Motor neuron (in vitro differentiated cells): Measurements from ENCODE around the gene MAST4. TPM values are rescaled to one million over a fixed set of nuclear protein-coding genes. Genes with fewer than 3 reads are reported as not detected.

Experiments
- ATAC-seq, 8 experiments: fragments of 200-7000 bp; cut with Tn5 transposase; replicated peaks in 6 of 8; 2 replicates each; pipeline ENCODE4 v1.8.0; 2021; ENCODE audit warnings: mild to moderate bottlenecking in 8 of 8, moderate library complexity in 8 of 8
- H3K27ac ChIP-seq, 2 donors: fragments of 250-450 bp; sonication (Bioruptor Pico); 2 replicates each; pipeline ENCODE4 v1.9.0; 2021; ENCODE audit warnings: antibody characterized with exemption in 2 of 2, mild to moderate bottlenecking in 2 of 2, moderate library complexity in 1 of 2
- H3K4me1 ChIP-seq, 2 donors: fragments of 250-450 bp; sonication (Bioruptor Pico); replicated peaks in 1 of 2; 2 replicates each; pipeline ENCODE4 v1.6.1; 2021; ENCODE audit warnings: antibody characterized with exemption in 2 of 2, mild to moderate bottlenecking in 2 of 2, moderate library complexity in 1 of 2
- H3K4me3 ChIP-seq, 5 donors: fragments of 250-450 bp; sonication (Bioruptor Pico); 2 replicates each; pipeline ENCODE4 v1.9.0; 2021; ENCODE audit warnings: antibody characterized with exemption in 5 of 5, mild to moderate bottlenecking in 5 of 5, moderate library complexity in 4 of 5
- WGBS, 10 experiments: fragments of 450-650 bp; shearing (Covaris generic); methylation state at CpG; one replicate each; pipeline ENCODE4 v1.0.0; 2022; 5-methylcytosine and 5-hydroxymethylcytosine counted together
- in situ Hi-C, 9 experiments: fragments of 400-800 bp; cut with MboI; loops; one replicate each; pipeline ENCODE4 v1.15.0; 2021; ENCODE audit warnings: low sequenced_read_pairs in 9 of 9, low pct_unique_long_range_greater_than_20kb in 2 of 9; ENCODE audit not compliant: unreplicated experiment in 9 of 9
- total RNA-seq, 8 experiments: library from RNA; unstranded; fragments of 300-600 nt; gene quantifications; 2 replicates each; pipeline versions ENCODE4 v1.2.3 to v1.2.4, GENCODE V29; 2022

MAST4 gene
- total RNA-seq, 8 experiments from 2014 or later, result 4.3 to 26.1 (median 12.9) TPM

DNA sequence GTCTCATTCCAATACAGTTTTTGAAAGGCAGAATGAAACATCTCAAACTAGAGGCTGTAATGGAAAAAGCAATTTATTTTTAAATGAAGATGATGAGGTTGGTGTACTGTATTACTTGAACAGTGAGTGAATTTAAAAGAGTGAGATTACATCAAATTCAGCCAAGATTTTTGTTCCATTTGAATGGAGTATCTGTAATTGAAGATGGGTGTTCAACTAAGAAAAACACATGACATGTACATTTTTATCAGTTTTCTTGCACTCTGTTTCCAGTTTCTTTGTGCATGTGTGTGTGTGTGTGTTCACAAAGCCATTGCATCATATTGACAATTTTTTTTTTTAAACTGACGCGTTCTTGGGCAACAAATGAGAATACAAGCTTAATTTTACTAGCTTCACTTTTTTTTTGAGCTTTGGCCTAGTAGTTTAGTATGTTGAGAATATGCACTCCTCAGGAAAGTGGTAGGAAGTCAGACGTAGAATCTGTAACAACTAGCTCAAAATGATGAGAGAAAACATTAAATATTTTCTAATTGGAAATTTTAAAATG, 243.5 kb downstream of the MAST4 start:
- ATAC-seq, result no peak
- peaks cover 16 to 32% of the 10 kb centered on the region in 2 donors for H3K4me1 ChIP-seq
- WGBS, 10 experiments, result 57 to 100% (median 91%) methylated on average over 1 to 3 of the region's 3 CpGs
- in situ Hi-C loops, result no loop called here
- no peak overlapping the region for H3K27ac ChIP-seq
- no peak overlapping the region for H3K4me3 ChIP-seq

DNA sequence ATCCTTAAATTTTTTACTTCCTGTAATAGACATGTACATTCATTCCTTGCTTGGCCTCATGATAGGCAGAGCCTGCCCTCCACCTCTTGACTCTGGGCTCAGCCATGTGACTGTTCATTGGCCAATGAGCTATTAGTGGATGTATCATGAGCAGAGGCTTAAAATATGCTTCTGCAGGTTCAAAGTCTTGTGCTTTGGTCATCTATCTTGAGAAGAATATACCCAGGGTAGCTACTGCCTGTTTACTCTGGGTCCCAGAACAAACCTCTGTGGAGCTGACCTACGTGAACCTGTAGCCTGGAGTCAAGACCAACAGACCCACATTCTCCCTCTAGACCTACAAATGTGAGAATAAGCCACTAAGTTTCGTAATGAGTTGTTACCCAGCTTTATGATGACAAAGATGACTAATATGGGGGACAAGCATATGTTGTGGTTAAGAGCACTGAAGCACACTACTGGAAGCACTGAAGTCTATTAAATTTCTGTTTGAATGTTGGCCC, 244.4 kb downstream of the MAST4 start:
- ATAC-seq, result peak in 1 of 8 experiments; percentile 17
- Histone ChIP-seq H3K27ac (no peak overlapping the region), H3K4me1 (peaks cover 14 to 26% of the 10 kb centered on the region in 2 donors), H3K4me3 (no peak overlapping the region)
- in situ Hi-C loops, result no loop called here
- 50 to 100% (median 82%) methylated on average over 1 to 2 of the region's 2 CpGs; no CpG with 5 or more reads in 5 of the 10 experiments for WGBS, 10 experiments

DNA sequence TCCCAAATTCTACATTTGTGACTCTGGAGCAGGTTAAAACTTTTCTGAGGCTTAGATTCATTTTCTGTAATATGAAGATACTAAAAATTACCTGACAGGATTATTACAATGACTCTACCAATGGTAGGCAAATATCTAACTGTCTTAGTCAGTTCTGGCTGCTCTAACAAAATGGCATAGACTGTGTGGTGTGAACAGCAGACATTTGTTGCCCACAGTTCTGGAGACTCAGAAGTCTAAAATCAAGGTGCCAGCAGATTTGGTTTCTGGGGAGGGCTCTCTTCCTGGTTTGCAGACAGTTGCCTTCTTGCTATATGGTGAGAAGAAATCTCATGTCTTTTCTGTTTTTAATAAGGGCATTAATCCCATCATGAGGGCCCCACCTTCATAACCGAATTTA, 245.1 kb downstream of the MAST4 start:
- no peak for ATAC-seq
- Histone ChIP-seq H3K4me1 (peaks cover 14 to 26% of the 10 kb centered on the region in 2 donors), H3K27ac (no peak overlapping the region), H3K4me3 (no peak overlapping the region)
- 11 to 100% (median 77%) methylated on average over 1 of the region's 1 CpG; no CpG with 5 or more reads in 6 of the 10 experiments for WGBS, 10 experiments
- in situ Hi-C loops, result no loop called here

DNA sequence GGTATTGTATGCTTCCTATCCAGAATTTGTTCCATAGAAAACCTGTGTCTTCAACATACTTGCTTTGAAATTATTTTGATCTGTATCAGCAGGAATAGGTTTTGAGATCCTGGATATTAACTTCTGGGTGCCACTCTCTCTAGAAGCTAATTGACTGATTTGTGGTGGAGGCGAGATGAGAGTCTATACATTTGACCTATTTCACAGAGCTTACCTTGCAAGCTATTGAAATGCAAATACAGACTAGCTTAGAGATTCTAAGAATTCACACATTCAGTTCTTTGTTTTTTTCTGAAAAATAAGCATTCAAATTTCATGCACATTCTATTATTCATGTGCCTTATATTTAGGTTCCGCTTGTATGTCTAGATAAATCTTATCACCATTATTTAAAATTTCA, 246.3 kb downstream of the MAST4 start:
- ATAC-seq, result peak in 1 of 8 experiments; percentile 53
- in situ Hi-C loops, result no loop called here
- Histone ChIP-seq H3K4me3 (no peak overlapping the region), H3K27ac (no peak overlapping the region), H3K4me1 (peaks cover 14 to 26% of the 10 kb centered on the region in 2 donors)
- 44 to 100% (median 82%) methylated on average over 1 to 2 of the region's 2 CpGs; no CpG with 5 or more reads in 2 of the 10 experiments for WGBS, 10 experiments

DNA sequence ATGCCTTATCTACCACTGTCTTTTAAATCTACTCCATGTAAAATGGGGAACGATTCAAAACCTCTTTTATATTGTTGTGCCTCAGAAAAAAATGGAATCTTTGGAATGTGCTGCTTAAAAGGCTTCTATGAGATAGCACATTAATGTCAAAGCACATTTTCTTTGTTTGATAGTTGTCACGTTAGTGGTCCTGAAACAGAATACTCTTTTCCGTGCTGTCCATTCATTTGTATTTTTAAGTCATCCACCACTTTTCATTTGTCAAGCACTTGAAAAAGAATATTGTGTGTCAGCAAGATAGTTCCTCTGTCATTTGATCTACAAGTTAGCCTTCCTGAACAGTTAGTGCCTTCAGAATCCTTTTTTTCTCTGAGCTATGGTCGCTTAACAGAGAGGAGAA, 246.9 kb downstream of the MAST4 start:
- Histone ChIP-seq H3K4me3 (no peak overlapping the region), H3K27ac (no peak overlapping the region), H3K4me1 (peaks cover 14 to 26% of the 10 kb centered on the region in 2 donors)
- WGBS, 10 experiments, result 44 to 100% (median 64%) methylated on average over 2 to 4 of the region's 4 CpGs; no CpG with 5 or more reads in 1 of the 10 experiments
- in situ Hi-C loops, result no loop called here
- ATAC-seq, result peak in 1 of 8 experiments; percentile 25

DNA sequence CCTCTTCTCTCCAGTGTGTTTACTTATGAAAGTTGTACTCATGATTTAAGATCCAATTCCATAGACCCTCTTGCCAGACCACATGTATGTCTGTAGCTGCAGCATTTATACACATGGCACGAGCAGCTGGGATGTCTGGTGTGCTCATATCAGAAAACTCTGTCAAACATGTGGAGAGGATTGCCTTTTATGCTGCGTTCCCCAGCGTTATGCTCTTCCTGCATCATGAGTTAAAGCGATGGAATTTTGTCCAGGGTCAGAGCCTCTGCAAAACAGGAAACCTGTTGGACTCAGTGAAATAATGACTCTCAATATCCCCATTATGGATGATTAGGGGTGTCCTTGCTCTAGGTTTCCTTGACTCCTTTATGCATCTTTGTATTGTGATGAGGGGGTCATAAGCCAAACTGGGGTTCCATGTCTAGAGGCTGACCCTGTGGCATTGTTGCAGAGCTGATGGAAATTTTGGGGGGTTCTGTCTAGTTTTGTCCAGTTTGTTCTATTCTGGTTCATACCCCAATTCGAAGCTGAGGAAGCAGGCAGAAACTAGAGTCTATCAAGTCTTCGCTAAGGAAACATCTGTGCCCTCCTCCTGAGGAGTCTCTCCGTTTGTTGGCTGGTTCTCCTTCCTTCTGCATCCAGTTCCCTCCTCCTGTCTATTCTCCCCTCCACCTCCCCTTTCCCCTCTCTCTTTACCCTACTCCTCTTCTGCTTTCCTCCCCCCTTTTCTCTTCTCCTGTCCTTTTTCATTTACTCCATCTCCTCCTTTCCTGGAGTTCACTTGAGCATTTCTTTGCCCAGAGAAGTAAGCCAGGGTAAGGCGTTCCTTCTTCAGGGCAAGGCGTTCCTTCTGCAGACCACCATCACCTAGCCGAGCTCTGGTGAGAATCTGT, 252.8 kb downstream of the MAST4 start:
- in situ Hi-C loops, result no loop called here
- H3K4me3 ChIP-seq, result no peak overlapping the region
- H3K4me1 ChIP-seq, result peaks cover 20 to 37% of the 10 kb centered on the region in 2 donors
- 40 to 100% (median 84%) methylated on average over 1 to 10 of the region's 10 CpGs for WGBS, 10 experiments
- ATAC-seq, result peak in 2 of 8 experiments; percentile 29 to 39
- peak overlapping the region; percentile 35 to 82 for H3K27ac ChIP-seq

DNA sequence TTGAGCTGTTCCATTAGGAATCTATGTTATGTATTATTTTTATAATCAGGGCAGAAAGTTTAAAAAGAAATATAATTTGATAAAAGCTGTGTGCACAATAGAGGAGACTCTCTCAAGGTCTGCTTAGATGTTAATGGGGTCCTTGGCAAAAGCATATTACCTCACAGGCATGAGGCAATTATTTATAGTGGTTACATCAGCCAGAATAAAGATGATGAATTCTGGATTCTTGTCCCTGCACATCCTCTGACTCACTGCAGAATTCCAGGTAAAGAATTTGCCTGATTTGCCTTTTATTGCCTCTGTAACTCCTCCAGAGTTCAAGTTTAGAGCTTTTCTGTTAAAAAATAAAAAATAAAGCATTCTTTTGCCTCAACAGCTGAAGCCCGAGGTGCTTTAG, 253.6 kb downstream of the MAST4 start:
- Histone ChIP-seq H3K27ac (peak overlapping the region; percentile 35 to 82), H3K4me3 (no peak overlapping the region), H3K4me1 (peaks cover 20 to 37% of the 10 kb centered on the region in 2 donors)
- ATAC-seq, result peak in 7 of 8 experiments; percentile 52 to 99 (median 96)
- WGBS, 10 experiments, result 80 to 100% (median 94%) methylated on average over 1 of the region's 1 CpG; no CpG with 5 or more reads in 1 of the 10 experiments
- in situ Hi-C loops, result no loop called here

DNA sequence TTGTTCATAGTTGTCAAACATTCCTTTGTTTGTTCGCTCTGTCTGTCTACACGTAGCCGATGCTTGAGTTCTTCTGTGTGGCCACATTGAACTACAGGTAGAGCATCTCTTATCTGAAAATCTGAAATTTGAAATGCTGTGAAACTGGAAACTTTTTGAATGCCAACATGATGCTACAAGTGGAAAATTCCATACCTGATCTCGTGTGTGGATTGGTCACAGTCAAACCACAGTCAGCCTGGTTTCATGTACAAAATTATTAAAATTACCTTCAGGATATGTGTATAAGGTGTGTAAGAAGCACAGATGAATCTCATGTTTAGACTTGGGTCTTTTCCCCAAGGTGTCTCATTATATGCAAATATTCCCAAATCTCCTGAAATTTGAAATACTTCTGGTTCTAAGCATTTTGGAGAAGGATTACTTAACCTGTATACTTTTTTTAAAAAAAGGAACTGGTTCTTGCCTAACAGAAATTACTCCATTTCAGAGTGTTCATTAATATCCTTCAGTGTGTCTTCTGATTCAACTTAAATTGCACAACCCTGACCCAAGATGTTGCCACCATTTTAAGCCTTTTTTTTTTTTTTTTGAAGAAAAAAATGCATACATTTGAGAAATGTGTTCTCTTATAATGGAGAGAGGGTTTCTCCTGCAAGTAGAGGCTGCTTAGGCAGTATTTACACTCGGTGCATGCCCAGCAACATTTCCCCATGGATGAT, 254.3 kb downstream of the MAST4 start:
- peak in 1 of 8 experiments; percentile 18 for ATAC-seq
- in situ Hi-C loops, result no loop called here

DNA sequence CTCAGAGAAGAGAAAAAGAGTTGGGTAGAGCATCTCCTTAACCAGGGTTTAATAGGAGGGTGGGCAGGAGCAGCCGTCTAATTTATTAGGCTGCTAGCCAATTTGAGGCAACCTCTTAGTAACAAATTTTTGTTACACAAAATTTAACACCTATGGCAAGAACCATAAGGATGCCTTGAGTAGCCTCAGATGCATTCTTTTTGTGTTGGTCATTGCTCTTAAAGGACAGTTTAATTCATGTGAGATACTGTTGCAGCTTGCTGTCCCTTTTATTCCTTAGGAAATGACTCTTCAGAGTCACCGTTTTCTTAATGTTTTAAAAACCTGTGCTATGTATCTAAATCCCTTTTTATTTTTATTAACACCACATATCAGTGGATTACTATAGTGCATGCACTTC, 255.1 kb downstream of the MAST4 start:
- no peak overlapping the region for H3K27ac ChIP-seq
- ATAC-seq, result no peak
- in situ Hi-C loops, result no loop called here
- WGBS, 10 experiments, result 17 to 100% (median 60%) methylated on average over 1 to 2 of the region's 2 CpGs; no CpG with 5 or more reads in 1 of the 10 experiments
- no peak overlapping the region for H3K4me3 ChIP-seq
- peaks cover 20 to 37% of the 10 kb centered on the region in 2 donors for H3K4me1 ChIP-seq

More for the DNA sequence above, 254.3 kb downstream of the MAST4 start:
- 83 to 100% (median 92%) methylated on average over 4 to 5 of the region's 5 CpGs; no CpG with 5 or more reads in 1 of the 10 experiments for WGBS, 10 experiments
- Histone ChIP-seq H3K4me1 (peaks cover 20 to 37% of the 10 kb centered on the region in 2 donors), H3K4me3 (no peak overlapping the region), H3K27ac (peak overlapping the region; percentile 35 to 82)

DNA sequence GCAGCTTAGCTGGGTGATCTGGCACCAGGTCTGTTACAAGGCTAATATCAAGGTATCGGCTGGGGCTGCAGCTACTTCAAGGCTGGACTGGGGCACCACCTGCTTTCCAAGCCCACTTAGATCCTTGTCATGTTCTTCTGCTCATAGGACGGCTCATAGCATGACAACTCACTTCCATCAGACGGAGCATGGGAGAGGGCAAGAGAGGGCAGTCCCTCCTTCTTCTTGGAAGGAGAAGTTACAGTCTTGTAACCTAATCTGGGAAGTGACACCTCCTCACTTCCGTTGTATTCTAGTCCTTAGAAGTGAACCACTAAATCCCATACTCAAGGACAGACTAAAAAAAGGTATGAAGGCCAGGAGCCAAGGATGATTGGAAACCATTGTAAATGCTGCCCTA, 258.2 kb downstream of the MAST4 start:
- in situ Hi-C loops, result no loop called here
- Histone ChIP-seq H3K27ac (no peak overlapping the region), H3K4me3 (no peak overlapping the region), H3K4me1 (peaks cover 11 to 23% of the 10 kb centered on the region in 2 donors)
- 82 to 100% (median 100%) methylated on average over 1 to 4 of the region's 4 CpGs; no CpG with 5 or more reads in 5 of the 10 experiments for WGBS, 10 experiments
- no peak for ATAC-seq

DNA sequence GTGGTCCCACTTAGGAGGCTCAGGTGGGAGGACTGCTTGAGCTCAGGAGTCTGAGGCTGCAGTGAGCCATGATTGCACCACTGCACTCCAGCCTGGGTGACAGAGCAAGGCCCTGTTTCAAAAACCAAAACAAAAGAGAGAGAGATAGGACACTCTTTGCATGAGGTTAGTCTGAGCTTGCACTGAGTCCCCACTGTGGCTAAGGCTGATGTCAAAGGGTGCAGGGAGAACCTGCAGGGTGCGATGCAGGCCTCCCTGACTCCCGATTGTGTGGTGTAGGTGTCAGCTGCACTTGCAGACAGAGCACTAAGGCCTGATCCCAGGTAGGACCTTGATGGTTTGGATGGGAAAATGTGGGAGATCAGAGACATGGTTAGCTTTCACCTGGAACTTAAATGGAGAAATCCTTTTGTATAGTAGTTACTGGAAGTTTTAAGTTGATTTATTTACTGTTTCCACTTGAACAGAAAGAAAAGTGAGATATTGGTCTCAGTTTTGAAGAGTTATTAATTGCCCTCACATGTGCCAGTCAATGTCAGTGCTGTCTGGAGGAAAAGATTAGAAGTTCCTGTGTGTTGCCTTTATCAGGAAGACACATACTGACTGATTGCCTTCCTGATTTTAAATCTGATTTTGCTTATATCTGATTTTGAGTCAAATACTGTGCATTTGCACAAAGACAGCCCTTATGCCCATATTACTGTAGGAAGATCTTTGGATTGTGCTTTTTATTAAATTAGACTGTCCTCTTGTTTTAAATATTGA, 260.0 kb downstream of the MAST4 start:
- WGBS, 10 experiments, result 33 to 86% (median 70%) methylated on average over 1 to 2 of the region's 2 CpGs; no CpG with 5 or more reads in 7 of the 10 experiments
- ATAC-seq, result no peak
- in situ Hi-C loops, result no loop called here
- Histone ChIP-seq H3K4me3 (no peak overlapping the region), H3K4me1 (peaks cover 0 to 5% of the 10 kb centered on the region in 2 donors), H3K27ac (no peak overlapping the region)

DNA sequence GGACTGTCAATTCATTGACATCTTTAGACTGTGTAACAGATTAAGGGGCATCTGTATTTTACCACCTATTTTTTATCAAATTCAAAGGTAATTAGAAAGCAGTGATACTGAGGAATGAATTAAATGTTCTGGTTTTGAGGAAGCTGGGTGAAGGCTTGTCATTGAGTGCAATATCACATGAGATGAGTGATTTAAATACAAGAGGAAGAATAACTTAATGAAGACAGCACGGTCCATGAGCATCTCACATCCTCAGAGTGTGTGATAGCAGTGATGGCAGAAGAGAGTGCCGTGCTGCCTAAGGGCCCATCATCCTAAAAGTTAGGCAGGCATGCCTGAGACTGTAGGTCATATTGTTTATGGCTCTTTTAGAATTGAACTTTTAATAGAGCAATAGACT, 263.3 kb downstream of the MAST4 start:
- ATAC-seq, result no peak
- in situ Hi-C loops, result no loop called here
- no peak overlapping the region for H3K27ac ChIP-seq
- no peaks in the 10 kb centered on the region for H3K4me1 ChIP-seq
- no peak overlapping the region for H3K4me3 ChIP-seq
- 80 to 100% (median 90%) methylated on average over 1 to 2 of the region's 2 CpGs; no CpG with 5 or more reads in 3 of the 10 experiments for WGBS, 10 experiments
